Stimulated activated CD8-positive, alpha-beta memory T cell treated with anti-CD3 and anti-CD28 coated beads, Interleukin-4, amount 100 ng/mL, for 4 hours (primary cell): ENCODE data around the gene SHISA7.

ENCODE experiments used
- DNase-seq, 2 donors: peaks; one replicate each; pipeline ENCODE4 v3.0.0-alpha.2; 2020; ENCODE audit warnings: low read depth in 2 of 2, low spot score in 1 of 2

Gene SHISA7

DNA sequence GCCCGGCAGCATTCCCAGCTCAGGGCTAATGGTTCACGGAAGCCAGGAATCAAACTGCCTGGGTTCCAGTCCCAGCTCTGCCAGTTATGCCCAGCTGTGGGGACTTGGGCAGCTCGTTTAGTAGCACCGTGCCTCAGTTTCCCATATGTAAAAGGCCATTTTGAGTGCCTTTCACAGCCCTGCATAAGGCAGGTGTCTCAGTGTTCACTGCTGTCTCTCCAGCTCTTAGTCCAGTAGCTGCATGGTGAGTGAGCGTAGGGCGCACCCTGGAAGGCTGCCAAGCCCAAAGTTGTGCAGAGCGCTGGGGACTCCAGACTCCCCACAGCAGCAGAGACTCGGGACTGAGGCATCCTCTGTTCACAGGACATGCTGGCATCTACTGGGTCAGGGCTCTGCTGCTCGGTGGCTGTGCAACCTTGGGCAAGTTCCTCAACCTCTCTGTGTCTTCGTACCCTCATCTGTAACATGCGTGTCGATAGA is 51.9 kb downstream of the SHISA7 start:
- DNase-seq = no peak

- no peak for DNase-seq
Measured at GRCh38 chr19:55390461-55390880, 52.6 kb downstream of the SHISA7 start.

- DNase-seq = no peak
Measured at GRCh38 chr19:55389386-55390317, 53.4 kb downstream of the SHISA7 start.

GRCh38 chr19:55387736-55388497 is 55.2 kb downstream of the SHISA7 start:
- DNase-seq = no peak

- no peak for DNase-seq
Measured at GRCh38 chr19:55386493-55386971, 56.6 kb downstream of the SHISA7 start.

GRCh38 chr19:55385724-55386492 is 57.2 kb downstream of the SHISA7 start, which contains the start of gene RPL28:
RPL28 (plus strand) TSS chr19:55385932; CDS start chr19:55386358, 426 bp downstream.
- peak; percentile 94 to 96 for DNase-seq

- DNase-seq = peak; percentile 80 to 88
Measured at GRCh38 chr19:55384920-55385723, 58.0 kb downstream of the SHISA7 start.

- DNase-seq = no peak
Measured at GRCh38 chr19:55384131-55384919, 58.8 kb downstream of the SHISA7 start, which contains the start of gene TMEM238. TMEM238 (minus strand) TSS chr19:55384292; CDS start chr19:55384259, 33 bp downstream.

DNA sequence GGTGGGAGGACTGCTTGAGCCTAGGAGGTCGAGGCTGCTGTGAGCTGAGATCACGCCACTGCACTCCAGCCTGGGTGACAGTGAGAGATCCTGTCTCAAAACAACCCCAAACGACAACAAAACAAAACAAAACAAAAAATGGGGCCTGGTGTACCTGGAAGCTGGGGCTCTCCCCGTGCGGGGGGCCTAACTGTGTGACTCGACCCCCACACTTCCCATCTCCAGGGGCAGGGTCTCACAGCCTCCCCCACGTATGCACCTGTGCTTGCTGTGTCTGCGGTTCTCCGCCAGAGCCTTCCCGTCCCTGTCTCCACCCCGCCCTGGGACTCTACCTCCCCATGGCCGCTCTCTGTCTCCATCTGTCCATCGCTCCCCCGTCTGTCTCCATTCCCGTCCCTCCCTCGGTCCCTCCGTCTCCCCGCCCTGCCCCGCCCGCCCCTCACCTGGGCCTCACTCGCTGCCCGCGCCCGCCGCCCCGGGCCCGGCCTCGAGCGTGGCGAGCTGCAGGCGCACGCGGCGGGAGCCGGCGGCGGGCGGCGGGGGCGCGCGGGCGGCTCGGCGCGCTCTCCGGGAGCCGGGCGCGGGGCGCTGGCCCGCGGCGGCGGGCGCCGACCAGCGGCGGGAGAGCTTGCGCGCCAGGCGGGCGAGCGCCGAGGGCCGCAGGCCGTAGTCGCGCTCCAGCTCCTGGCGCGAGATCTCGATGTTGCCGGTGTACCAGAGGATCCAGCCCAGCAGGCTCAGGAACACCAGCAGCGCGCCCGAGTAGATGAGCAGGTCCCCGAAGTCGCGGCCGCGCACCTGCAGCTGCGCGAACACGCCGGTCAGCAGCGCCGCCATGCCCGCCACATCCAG is 59.6 kb downstream of the SHISA7 start:
- no peak for DNase-seq

- DNase-seq = no peak
Measured at GRCh38 chr19:55382522-55383054, 60.5 kb downstream of the SHISA7 start.

DNA sequence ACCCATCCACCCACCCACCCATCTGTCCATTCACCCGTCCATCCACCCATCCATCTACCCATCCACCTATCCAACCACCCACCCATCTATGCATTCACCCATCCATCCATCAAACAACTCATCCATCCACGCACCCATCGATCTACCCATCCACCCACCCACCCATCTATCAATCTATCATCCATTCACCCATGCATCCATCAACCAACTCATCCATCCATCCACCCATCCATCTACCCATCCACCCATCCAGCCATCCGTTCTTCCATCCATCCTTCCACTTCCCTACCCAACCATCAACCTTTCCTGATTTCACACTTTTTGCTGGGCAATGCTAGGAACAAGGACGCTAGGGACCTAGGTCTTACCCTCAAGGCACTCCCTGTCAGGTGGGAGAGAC is 61.1 kb downstream of the SHISA7 start:
- DNase-seq = no peak

- DNase-seq = no peak
Measured at GRCh38 chr19:55379174-55379573, 63.9 kb downstream of the SHISA7 start.
